Suprapubic skin (tissue), 4 donors: ENCODE results near the gene TANGO6. TPM values are rescaled to one million over a fixed set of nuclear protein-coding genes. Genes with fewer than 3 reads are reported as not detected.
"Not testable (repeated sequence)": the region's sequence is repeated elsewhere in the genome, so short reads cannot be mapped to it uniquely, and the experiment has no call there.

Source experiments
- DNase-seq, 2 donors: peaks; one replicate each; pipeline ENCODE4 v3.0.0-alpha.2; 2019; ENCODE audit warnings: low spot score in 2 of 2
- H3K27ac ChIP-seq: fragments of 200-600 bp; sonication (generic); one replicate; pipeline ENCODE4 v1.5.1; 2019
- H3K27me3 ChIP-seq: fragments of 200-600 bp; sonication (generic); one replicate; pipeline ENCODE4 v1.5.1; 2019
- H3K36me3 ChIP-seq: fragments of 200-600 bp; sonication (generic); one replicate; pipeline ENCODE4 v1.5.1; 2019
- H3K4me1 ChIP-seq: fragments of 200-600 bp; sonication (generic); one replicate; pipeline ENCODE4 v1.5.1; 2019
- H3K4me3 ChIP-seq: fragments of 200-600 bp; sonication (generic); one replicate; pipeline ENCODE4 v1.5.1; 2019; ENCODE audit warnings: mild to moderate bottlenecking
- H3K9me3 ChIP-seq: fragments of 200-600 bp; sonication (generic); one replicate; pipeline ENCODE4 v1.5.1; 2019
- EP300 ChIP-seq: sonication (generic); formaldehyde crosslinking; IDR thresholded peaks from one replicate; pipeline ENCODE4 v1.6.1; 2017; ENCODE audit warnings: antibody characterized with exemption
- POLR2A ChIP-seq, 2 donors: fragments of 450-650 bp; IDR thresholded peaks; one replicate each; pipeline ENCODE4 v1.6.1; 2017; ENCODE audit warnings: antibody characterized with exemption in 2 of 2, mild to moderate bottlenecking in 2 of 2, moderate library complexity in 2 of 2
- POLR2AphosphoS5 ChIP-seq, 3 donors: sonication (generic); formaldehyde crosslinking; IDR thresholded peaks; one replicate each; pipeline ENCODE4 v1.6.1; 2017; ENCODE audit warnings: antibody characterized with exemption in 3 of 3
- WGBS: methylation state at CpG from one replicate; pipeline ENCODE4 v1.1.5; 2018; 5-methylcytosine and 5-hydroxymethylcytosine counted together
- total RNA-seq, 4 donors: library from RNA; depleted of rRNA; stranded (reverse); fragments of >200 nt; gene quantifications; one replicate each; pipeline ENCODE4 v1.1.0, GENCODE V29; 2016
- TF ChIP-seq, protein P1 (sequence below), 2 donors: fragments of 200-600 bp in 1 of 2; fragments of 450-650 bp in 1 of 2; sonication (generic) in 1 of 2; IDR thresholded peaks; one replicate each; pipeline ENCODE4 v1.5.1; 2016 to 2019; ENCODE audit warnings: antibody characterized with exemption in 2 of 2, mild to moderate bottlenecking in 1 of 2, moderate library complexity in 1 of 2

TANGO6 gene
- total RNA-seq, 4 donors from 2014 or later: 10.6 to 14.0 (median 12.0) TPM

DNA sequence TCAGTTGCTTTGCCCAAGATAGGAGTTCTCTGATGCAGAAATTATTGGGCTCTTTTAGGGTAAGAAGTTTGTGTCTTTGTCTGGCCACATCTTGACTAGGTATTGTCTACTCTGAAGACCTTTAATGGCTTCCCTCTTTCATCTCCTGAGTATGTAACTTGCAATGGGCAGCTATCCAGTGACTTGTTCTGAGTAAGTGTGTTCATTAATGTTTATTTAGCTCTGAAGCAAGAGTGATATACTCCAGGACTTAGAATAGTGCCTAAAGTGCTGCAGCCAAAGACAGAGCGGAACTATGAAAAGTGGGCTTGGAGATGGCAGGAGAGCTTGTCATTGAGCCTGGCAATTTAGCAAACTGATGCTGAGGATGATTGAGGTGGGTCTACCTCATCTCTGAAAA is 8.8 kb upstream of the TANGO6 start:
- no peak for DNase-seq
- no peaks in the 10 kb centered on the region for H3K4me1 ChIP-seq
- TF ChIP-seq POLR2AphosphoS5 (IDR thresholded peaks at IDR 0.05) (no peak), EP300 (no peak), POLR2A (IDR thresholded peaks at IDR 0.05) (no peak)
- TF ChIP-seq, protein P1, sequence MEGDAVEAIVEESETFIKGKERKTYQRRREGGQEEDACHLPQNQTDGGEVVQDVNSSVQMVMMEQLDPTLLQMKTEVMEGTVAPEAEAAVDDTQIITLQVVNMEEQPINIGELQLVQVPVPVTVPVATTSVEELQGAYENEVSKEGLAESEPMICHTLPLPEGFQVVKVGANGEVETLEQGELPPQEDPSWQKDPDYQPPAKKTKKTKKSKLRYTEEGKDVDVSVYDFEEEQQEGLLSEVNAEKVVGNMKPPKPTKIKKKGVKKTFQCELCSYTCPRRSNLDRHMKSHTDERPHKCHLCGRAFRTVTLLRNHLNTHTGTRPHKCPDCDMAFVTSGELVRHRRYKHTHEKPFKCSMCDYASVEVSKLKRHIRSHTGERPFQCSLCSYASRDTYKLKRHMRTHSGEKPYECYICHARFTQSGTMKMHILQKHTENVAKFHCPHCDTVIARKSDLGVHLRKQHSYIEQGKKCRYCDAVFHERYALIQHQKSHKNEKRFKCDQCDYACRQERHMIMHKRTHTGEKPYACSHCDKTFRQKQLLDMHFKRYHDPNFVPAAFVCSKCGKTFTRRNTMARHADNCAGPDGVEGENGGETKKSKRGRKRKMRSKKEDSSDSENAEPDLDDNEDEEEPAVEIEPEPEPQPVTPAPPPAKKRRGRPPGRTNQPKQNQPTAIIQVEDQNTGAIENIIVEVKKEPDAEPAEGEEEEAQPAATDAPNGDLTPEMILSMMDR (IDR thresholded peaks at IDR 0.05): no peak
- no peaks in the 10 kb centered on the region for H3K9me3 ChIP-seq
- H3K27ac ChIP-seq: no peak overlapping the region
- H3K4me3 ChIP-seq: no peak overlapping the region
- no peaks in the 10 kb centered on the region for H3K27me3 ChIP-seq
- 100% methylated on average over 1 of the region's 1 CpG for WGBS
- H3K36me3 ChIP-seq: peaks cover 41% of the 10 kb centered on the region

DNA sequence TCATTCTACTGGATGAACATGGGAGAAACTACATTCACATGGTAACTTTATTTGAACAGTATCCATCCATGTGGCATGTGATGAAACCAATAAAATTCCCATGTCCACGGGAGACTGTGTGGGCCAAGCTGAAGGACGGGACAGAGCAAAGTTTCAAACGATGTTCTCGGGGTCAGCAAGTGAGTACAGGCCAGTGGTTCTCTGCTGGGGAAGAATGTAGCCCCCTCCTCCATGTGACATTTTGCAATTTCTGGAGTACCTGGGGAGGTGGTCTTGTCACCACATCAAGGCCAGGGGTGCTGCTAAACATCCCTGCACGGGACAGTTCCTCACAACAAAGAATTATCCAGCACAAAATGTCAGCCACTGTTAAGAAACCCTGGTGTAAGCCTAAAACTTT is 7.4 kb upstream of the TANGO6 start:
- 79% methylated on average over 5 of the region's 5 CpGs for WGBS
- no peaks in the 10 kb centered on the region for H3K27me3 ChIP-seq
- H3K36me3 ChIP-seq: peaks cover 29% of the 10 kb centered on the region
- no peaks in the 10 kb centered on the region for H3K9me3 ChIP-seq
- no peak overlapping the region for H3K4me3 ChIP-seq
- TF ChIP-seq POLR2AphosphoS5 (IDR thresholded peaks at IDR 0.05): no peak
- TF ChIP-seq EP300: no peak
- TF ChIP-seq, protein P1 (IDR thresholded peaks at IDR 0.05): no peak
- no peak for TF ChIP-seq POLR2A (IDR thresholded peaks at IDR 0.05)
- H3K27ac ChIP-seq: no peak overlapping the region
- no peak for DNase-seq
- H3K4me1 ChIP-seq: no peaks in the 10 kb centered on the region

DNA sequence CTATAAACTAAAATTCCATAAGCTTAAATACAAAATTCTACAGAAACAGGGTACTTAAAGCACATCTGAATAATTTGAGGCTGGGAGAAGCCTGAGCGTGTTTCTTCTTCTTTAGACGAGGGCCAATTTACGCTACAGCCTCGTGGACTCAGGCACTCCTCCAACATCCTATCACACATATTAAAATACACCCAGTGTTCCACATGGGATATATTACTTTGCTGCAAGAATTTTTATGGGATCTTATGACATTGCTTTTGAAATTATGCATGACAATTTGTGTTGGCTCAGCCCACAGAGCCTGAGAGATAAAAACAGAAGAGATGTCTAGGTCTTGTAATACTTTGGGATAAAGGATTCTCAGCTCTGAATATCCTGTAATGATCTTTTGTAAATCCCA is 3.5 kb upstream of the TANGO6 start:
- H3K27me3 ChIP-seq: no peaks in the 10 kb centered on the region
- 32% methylated on average over 4 of the region's 4 CpGs for WGBS
- peaks cover 10% of the 10 kb centered on the region for H3K4me1 ChIP-seq
- H3K27ac ChIP-seq: no peak overlapping the region
- TF ChIP-seq EP300: no peak
- no peak for TF ChIP-seq POLR2AphosphoS5 (IDR thresholded peaks at IDR 0.05)
- TF ChIP-seq, protein P1 (IDR thresholded peaks at IDR 0.05): no peak
- TF ChIP-seq POLR2A (IDR thresholded peaks at IDR 0.05): no peak
- H3K4me3 ChIP-seq: no peak overlapping the region
- H3K36me3 ChIP-seq: peaks cover 2% of the 10 kb centered on the region
- no peak for DNase-seq
- no peaks in the 10 kb centered on the region for H3K9me3 ChIP-seq

DNA sequence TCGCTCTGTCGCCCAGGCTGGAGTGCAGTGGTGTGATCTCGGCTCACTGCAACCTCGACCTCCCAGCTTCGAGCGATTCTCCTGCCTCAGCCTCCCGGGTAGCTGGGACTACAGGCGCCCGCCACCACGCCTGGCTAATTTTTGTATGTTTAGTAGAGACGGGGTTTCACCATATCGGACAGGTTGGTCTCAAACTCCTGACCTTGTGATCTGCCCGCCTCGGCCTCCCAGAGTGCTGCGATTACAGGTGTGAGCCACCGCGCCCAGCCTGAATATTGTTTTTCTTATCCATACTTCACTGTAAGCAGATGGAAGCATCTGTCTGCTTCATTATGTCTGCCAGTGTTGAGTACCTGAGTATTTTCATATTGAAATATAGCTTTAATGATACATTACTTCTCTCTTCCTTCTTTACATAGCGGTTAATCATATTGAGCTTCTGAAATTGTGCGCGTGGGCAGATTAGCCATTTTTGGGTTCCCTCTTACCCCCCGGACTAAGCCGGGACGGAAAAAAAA is 308 bp upstream of the TANGO6 start:
- not testable (repeated sequence) for DNase-seq
- 58% methylated on average over 23 of the region's 23 CpGs for WGBS

DNA sequence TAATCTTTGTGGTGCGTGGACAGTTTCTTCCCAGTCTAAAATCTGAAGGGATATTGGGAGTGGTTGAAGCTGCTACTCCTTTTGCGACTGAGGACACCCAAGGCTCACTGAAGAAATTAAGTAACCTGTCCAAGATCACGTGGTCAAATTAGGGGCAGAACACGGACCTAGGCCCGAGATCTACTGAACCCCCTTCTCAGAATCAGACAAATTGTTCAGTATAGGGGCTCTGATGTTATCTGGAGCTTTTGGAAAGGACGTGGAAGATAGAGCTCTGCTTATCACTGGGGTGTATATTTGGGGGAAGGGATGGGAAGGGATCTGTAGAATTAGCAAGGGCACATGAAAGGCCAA is 857 bp downstream of the TANGO6 start:
- Histone ChIP-seq H3K27ac (peak overlapping the region; percentile 86), H3K4me1 (peaks cover 10% of the 10 kb centered on the region), H3K4me3 (peak overlapping the region; percentile 92), H3K9me3 (no peaks in the 10 kb centered on the region), H3K27me3 (no peaks in the 10 kb centered on the region), H3K36me3 (no peaks in the 10 kb centered on the region)
- no peak for DNase-seq
- no peak for TF ChIP-seq POLR2A (IDR thresholded peaks at IDR 0.05)
- TF ChIP-seq, protein P1 (IDR thresholded peaks at IDR 0.05): no peak
- TF ChIP-seq EP300: no peak
- no peak for TF ChIP-seq POLR2AphosphoS5 (IDR thresholded peaks at IDR 0.05)
- 6% methylated on average over 6 of the region's 6 CpGs for WGBS

More for the DNA sequence above, 308 bp upstream of the TANGO6 start:
- not testable (repeated sequence) for H3K27me3 ChIP-seq, H3K36me3 ChIP-seq, H3K4me1 ChIP-seq, H3K9me3 ChIP-seq
- peak overlapping the region; percentile 92 for H3K4me3 ChIP-seq
- peak overlapping the region; percentile 86 for H3K27ac ChIP-seq

DNA sequence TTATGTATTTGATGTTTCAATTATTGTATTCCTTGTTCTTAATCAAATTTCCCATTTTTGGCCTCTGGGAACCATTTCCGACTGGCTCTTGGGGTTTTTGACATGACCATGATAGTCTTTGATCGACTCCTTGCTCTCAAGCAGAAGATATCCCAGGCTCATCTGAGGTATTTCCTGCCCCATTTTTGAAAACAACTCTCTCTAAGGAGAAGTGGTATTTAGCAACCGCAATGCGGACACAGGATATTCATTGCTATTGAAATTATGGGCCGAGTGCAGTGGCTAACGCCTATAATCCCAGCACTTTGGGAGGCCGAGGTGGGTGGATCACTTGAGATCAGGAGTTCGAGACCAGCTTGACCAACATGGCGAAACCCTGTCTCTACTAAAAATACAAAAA is 5.5 kb downstream of the TANGO6 start:
- TF ChIP-seq, protein P1 (IDR thresholded peaks at IDR 0.05): no peak
- TF ChIP-seq POLR2A (IDR thresholded peaks at IDR 0.05): no peak
- no peak for TF ChIP-seq EP300
- no peak for TF ChIP-seq POLR2AphosphoS5 (IDR thresholded peaks at IDR 0.05)

More for the DNA sequence above, 5.5 kb downstream of the TANGO6 start:
- DNase-seq: no peak
- H3K27me3 ChIP-seq: no peaks in the 10 kb centered on the region
- 93% methylated on average over 9 of the region's 9 CpGs for WGBS
- no peaks in the 10 kb centered on the region for H3K9me3 ChIP-seq
- peaks cover 8% of the 10 kb centered on the region for H3K4me1 ChIP-seq
- H3K4me3 ChIP-seq: no peak overlapping the region
- H3K27ac ChIP-seq: no peak overlapping the region
- H3K36me3 ChIP-seq: no peaks in the 10 kb centered on the region
